ENCODE measurements around the gene LPO.

Gene LPO

DNA sequence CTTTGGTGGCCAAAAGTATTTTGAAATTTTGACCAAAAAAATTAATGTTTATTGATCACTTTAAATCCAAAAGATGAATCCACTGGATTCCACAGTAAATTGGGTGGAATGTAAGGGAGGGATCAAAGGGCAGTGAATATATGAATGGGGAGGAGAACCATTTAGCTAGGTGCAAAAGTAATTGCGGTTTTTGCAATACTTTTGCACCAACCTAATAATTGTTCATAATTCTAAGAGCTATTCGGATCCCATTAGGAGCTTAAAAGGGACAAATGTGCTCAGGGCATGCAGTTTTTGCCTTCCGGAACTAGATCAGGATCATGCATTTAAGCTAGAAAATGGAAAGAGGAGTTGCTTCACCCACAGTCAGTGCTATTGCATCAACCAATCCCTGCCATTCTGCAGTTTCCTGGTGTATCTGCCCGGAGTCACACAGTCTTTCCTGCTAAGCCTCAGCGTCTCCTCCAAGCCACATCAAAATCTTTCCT lies at the start of gene LPO:
Gene LPO (plus strand): TSS at position 438 of the 488 bp plus-strand sequence. CDS start 4,396 bp downstream, outside the sequence.
- Histone ChIP-seq H3K9ac (ENCODE audit: low read length) (no peak within 1 kb of the TSS), H2AFZ (ENCODE audit: low read depth, low read length, severe bottlenecking) (no peak within 1 kb of the TSS), H3K9me3 (ENCODE audit: insufficient read depth, low read length) (no peaks in the 10 kb centered on the region), H3F3A (ENCODE audit: insufficient read depth) (no peaks in the 10 kb centered on the region), H3K27me3 (ENCODE audit: low read length) (no peaks in the 10 kb centered on the region), H3K9me2 (replicated peaks; ENCODE audit: insufficient read depth, low read length) (no peaks in the 10 kb centered on the region), H4K20me1 (ENCODE audit: low read depth, low read length) (no peaks in the 10 kb centered on the region), H3K4me3 (ENCODE audit: insufficient read depth, low read length, poor library complexity, severe bottlenecking) (no peak within 1 kb of the TSS), H3K4me2 (ENCODE audit: low read depth, low read length, poor library complexity, severe bottlenecking) (no peak within 1 kb of the TSS), H3K79me2 (ENCODE audit: insufficient read depth, low read length) (no peaks in the 10 kb centered on the region), H3K36me3 (ENCODE audit: low read length) (no peaks in the 10 kb centered on the region), H3K27ac (ENCODE audit: low read depth, low read length) (no peak within 1 kb of the TSS)
- no peak for TF ChIP-seq EZH2phosphoT487 (conservative IDR thresholded peaks at IDR 0.05; ENCODE audit: low read length)
- TF ChIP-seq, protein P1, sequence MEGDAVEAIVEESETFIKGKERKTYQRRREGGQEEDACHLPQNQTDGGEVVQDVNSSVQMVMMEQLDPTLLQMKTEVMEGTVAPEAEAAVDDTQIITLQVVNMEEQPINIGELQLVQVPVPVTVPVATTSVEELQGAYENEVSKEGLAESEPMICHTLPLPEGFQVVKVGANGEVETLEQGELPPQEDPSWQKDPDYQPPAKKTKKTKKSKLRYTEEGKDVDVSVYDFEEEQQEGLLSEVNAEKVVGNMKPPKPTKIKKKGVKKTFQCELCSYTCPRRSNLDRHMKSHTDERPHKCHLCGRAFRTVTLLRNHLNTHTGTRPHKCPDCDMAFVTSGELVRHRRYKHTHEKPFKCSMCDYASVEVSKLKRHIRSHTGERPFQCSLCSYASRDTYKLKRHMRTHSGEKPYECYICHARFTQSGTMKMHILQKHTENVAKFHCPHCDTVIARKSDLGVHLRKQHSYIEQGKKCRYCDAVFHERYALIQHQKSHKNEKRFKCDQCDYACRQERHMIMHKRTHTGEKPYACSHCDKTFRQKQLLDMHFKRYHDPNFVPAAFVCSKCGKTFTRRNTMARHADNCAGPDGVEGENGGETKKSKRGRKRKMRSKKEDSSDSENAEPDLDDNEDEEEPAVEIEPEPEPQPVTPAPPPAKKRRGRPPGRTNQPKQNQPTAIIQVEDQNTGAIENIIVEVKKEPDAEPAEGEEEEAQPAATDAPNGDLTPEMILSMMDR (IDR thresholded peaks at IDR 0.05; ENCODE audit: insufficient read depth, low read length, poor library complexity, severe bottlenecking), result no peak

DNA sequence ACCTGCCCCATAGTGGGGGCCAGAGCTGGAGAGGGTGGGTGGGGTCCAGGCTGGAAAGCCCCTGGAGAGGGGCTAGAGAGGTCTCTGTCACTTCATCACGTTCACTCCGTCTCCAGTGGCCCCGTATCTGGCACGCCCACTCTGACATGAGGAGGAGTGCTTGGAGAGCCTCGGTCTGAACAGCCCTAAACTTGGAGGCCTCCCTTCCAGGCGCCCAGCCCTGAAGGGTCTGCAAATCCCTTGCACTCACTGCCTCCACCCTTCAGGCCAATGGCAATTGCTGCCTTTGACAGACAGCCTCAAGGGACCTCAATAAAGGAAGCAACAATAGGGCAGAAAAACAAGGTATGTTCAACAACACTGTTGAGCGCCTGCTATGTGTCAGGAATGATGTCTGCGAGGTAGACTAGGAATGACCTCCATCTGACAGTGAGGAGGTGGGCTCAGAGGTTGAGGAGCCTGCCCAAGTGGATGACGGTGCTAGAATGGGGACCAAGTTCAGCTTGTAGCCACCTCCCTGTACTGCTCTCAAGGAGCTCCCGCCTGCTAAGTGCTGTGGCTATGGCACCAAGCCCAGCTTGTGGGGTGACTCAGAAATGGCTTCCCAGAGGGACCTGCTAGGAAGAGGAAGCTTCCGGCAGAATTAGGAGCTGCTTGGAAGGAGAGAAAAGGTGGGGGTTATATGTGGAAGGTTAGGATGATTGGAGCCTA lies 48.8 kb upstream of the LPO start:
- Histone ChIP-seq H3K79me2 (ENCODE audit: insufficient read depth, low read length) (no peaks in the 10 kb centered on the region), H3F3A (ENCODE audit: insufficient read depth) (no peaks in the 10 kb centered on the region), H2AFZ (ENCODE audit: low read depth, low read length, severe bottlenecking) (no peak overlapping the region), H3K9ac (ENCODE audit: low read length) (no peak overlapping the region), H3K4me3 (ENCODE audit: insufficient read depth, low read length, poor library complexity, severe bottlenecking) (no peak overlapping the region), H3K27ac (ENCODE audit: low read depth, low read length) (no peak overlapping the region), H3K9me2 (replicated peaks; ENCODE audit: insufficient read depth, low read length) (no peaks in the 10 kb centered on the region), H3K9me3 (ENCODE audit: insufficient read depth, low read length) (no peaks in the 10 kb centered on the region), H4K20me1 (ENCODE audit: low read depth, low read length) (no peaks in the 10 kb centered on the region), H3K27me3 (ENCODE audit: low read length) (no peaks in the 10 kb centered on the region), H3K36me3 (ENCODE audit: low read length) (no peaks in the 10 kb centered on the region), H3K4me2 (ENCODE audit: low read depth, low read length, poor library complexity, severe bottlenecking) (no peak overlapping the region)
- no peak for TF ChIP-seq EZH2phosphoT487 (conservative IDR thresholded peaks at IDR 0.05; ENCODE audit: low read length)
- TF ChIP-seq, protein P1 (IDR thresholded peaks at IDR 0.05; ENCODE audit: insufficient read depth, low read length, poor library complexity, severe bottlenecking), result no peak

DNA sequence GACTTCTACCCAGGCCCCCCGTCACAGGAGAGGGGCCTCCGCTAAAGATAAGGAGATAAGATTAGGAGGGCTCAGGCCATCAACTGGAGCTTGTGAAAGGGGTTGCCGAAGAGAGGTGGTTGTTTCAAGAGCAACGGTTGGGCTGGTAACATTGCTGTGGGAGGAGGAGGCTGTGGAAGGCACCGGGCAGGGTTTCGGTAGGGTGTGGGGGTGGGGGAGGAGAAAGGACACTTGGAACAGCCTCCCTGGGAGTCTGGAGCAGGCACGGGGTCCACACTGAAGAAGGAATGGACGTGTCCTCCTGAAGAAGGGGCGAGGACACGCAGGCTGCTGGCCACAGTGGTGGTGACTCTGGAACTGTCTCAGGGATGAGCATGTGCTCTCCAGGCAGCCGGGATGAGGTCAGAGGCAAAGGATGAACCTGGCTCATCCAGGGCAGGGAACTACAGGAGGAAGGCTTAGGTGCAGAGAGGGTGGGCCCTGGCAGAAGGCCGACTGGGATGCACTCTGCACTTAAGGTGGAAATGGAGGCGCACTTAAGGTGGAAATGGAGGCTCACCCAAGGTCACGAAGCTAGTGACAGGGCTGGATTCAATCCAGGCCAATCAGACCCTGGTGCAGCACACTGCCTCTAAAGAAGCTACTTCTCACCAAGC lies 47.0 kb upstream of the LPO start:
- H3K27ac ChIP-seq (ENCODE audit: low read depth, low read length), result no peak overlapping the region
- H3K4me3 ChIP-seq (ENCODE audit: insufficient read depth, low read length, poor library complexity, severe bottlenecking), result no peak overlapping the region
- H3F3A ChIP-seq (ENCODE audit: insufficient read depth), result no peaks in the 10 kb centered on the region
- no peaks in the 10 kb centered on the region for H3K27me3 ChIP-seq (ENCODE audit: low read length)
- H3K9ac ChIP-seq (ENCODE audit: low read length), result no peak overlapping the region
- no peak overlapping the region for H3K4me2 ChIP-seq (ENCODE audit: low read depth, low read length, poor library complexity, severe bottlenecking)
- no peaks in the 10 kb centered on the region for H3K79me2 ChIP-seq (ENCODE audit: insufficient read depth, low read length)
- no peaks in the 10 kb centered on the region for H4K20me1 ChIP-seq (ENCODE audit: low read depth, low read length)
- H3K9me2 ChIP-seq (replicated peaks; ENCODE audit: insufficient read depth, low read length), result no peaks in the 10 kb centered on the region
- TF ChIP-seq EZH2phosphoT487 (conservative IDR thresholded peaks at IDR 0.05; ENCODE audit: low read length), result no peak
- TF ChIP-seq, protein P1 (IDR thresholded peaks at IDR 0.05; ENCODE audit: insufficient read depth, low read length, poor library complexity, severe bottlenecking), result no peak
- H3K36me3 ChIP-seq (ENCODE audit: low read length), result no peaks in the 10 kb centered on the region
- H3K9me3 ChIP-seq (ENCODE audit: insufficient read depth, low read length), result no peaks in the 10 kb centered on the region
- H2AFZ ChIP-seq (ENCODE audit: low read depth, low read length, severe bottlenecking), result no peak overlapping the region

Measured in SU-DHL-6 (cell line).